Measurements from ENCODE around the gene OSBPL1A. TPM values are rescaled to one million over a fixed set of nuclear protein-coding genes. Genes with fewer than 3 reads are reported as not detected.

Gene OSBPL1A
- total RNA-seq, 1 donor, result 23.3 TPM

- no peak overlapping the region for H3K4me3 ChIP-seq (ENCODE audit: low read depth, low read length)
- TF ChIP-seq CTCF (IDR thresholded peaks at IDR 0.05; ENCODE audit: insufficient read depth, low read depth, low read length), result no peak
- no peak for DNase-seq (ENCODE audit: low read depth)
Observed at GRCh38 chr18:24181806-24182205, 215.8 kb downstream of the OSBPL1A start.

GRCh38 chr18:24180048-24180447 lies 217.6 kb downstream of the OSBPL1A start:
- no peak for DNase-seq (ENCODE audit: low read depth)
- TF ChIP-seq CTCF (IDR thresholded peaks at IDR 0.05; ENCODE audit: insufficient read depth, low read depth, low read length), result no peak

GRCh38 chr18:24177499-24178133 lies 220.0 kb downstream of the OSBPL1A start:
- no peak overlapping the region for H3K4me3 ChIP-seq (ENCODE audit: low read depth, low read length)
- no peak for DNase-seq (ENCODE audit: low read depth)
- no peak for TF ChIP-seq CTCF (IDR thresholded peaks at IDR 0.05; ENCODE audit: insufficient read depth, low read depth, low read length)

More at GRCh38 chr18:24180048-24180447, 217.6 kb downstream of the OSBPL1A start:
- H3K4me3 ChIP-seq (ENCODE audit: low read depth, low read length), result no peak overlapping the region

- peak; percentile 83 for TF ChIP-seq CTCF (IDR thresholded peaks at IDR 0.05; ENCODE audit: insufficient read depth, low read depth, low read length)
- no peak overlapping the region for H3K4me3 ChIP-seq (ENCODE audit: low read depth, low read length)
- DNase-seq (ENCODE audit: low read depth), result peak; percentile 56
Observed at GRCh38 chr18:24176727-24177416, 220.8 kb downstream of the OSBPL1A start.

- TF ChIP-seq CTCF (IDR thresholded peaks at IDR 0.05; ENCODE audit: insufficient read depth, low read depth, low read length), result no peak
- no peak overlapping the region for H3K4me3 ChIP-seq (ENCODE audit: low read depth, low read length)
- no peak for DNase-seq (ENCODE audit: low read depth)
Observed at GRCh38 chr18:24173997-24174396, 223.6 kb downstream of the OSBPL1A start.

GRCh38 chr18:24170360-24170759 lies 227.3 kb downstream of the OSBPL1A start:
- H3K4me3 ChIP-seq (ENCODE audit: low read depth, low read length), result no peak overlapping the region
- TF ChIP-seq CTCF (IDR thresholded peaks at IDR 0.05; ENCODE audit: insufficient read depth, low read depth, low read length), result no peak
- no peak for DNase-seq (ENCODE audit: low read depth)

Data from fibroblast of villous mesenchyme (primary cell).